HepG2 (cell line): ENCODE measurements around the gene MAMLD1.

ENCODE experiments used
- NFIC ChIP-seq: IDR thresholded peaks from 2 replicates; pipeline ENCODE4 v1.6.1; 2012; ENCODE audit warnings: mild to moderate bottlenecking, low read length, inconsistent platforms
- THYN1 ChIP-seq: sonication (generic); formaldehyde crosslinking; IDR thresholded peaks from 2 replicates; pipeline ENCODE4 v1.8.1; 2023; ENCODE audit warnings: low read depth, mild to moderate bottlenecking, moderate library complexity, missing genetic modification reagents, borderline replicate concordance
- TP53 ChIP-seq: sonication (generic); formaldehyde crosslinking; conservative IDR thresholded peaks from 2 replicates; pipeline ENCODE4 v1.4.0; 2020; ENCODE audit warnings: missing genetic modification reagents
- ZNF816 ChIP-seq: sonication (generic); formaldehyde crosslinking; IDR thresholded peaks from 2 replicates; pipeline ENCODE4 v1.8.0; 2022; ENCODE audit warnings: missing genetic modification reagents, mild to moderate bottlenecking, borderline replicate concordance

GRCh38 chrX:150464001-150464400 lies 100.9 kb downstream of the MAMLD1 start:
- TF ChIP-seq THYN1 (CRISPR knock-in tag): no peak
- TF ChIP-seq TP53 (CRISPR knock-in tag): no peak
- no peak for TF ChIP-seq NFIC
- no peak for TF ChIP-seq ZNF816 (CRISPR knock-in tag)
